GM19240 (cell line): Measurements from ENCODE around the gene GOLGA3.
"Not testable (repeated sequence)": the region's sequence is repeated elsewhere in the genome, so short reads cannot be mapped to it uniquely, and the experiment has no call there.

ENCODE experiments used
- DNase-seq: peaks from one replicate; pipeline ENCODE4 v3.0.0; 2011; ENCODE audit warnings: low spot score; ENCODE audit not compliant: insufficient read length

GOLGA3 gene

DNA sequence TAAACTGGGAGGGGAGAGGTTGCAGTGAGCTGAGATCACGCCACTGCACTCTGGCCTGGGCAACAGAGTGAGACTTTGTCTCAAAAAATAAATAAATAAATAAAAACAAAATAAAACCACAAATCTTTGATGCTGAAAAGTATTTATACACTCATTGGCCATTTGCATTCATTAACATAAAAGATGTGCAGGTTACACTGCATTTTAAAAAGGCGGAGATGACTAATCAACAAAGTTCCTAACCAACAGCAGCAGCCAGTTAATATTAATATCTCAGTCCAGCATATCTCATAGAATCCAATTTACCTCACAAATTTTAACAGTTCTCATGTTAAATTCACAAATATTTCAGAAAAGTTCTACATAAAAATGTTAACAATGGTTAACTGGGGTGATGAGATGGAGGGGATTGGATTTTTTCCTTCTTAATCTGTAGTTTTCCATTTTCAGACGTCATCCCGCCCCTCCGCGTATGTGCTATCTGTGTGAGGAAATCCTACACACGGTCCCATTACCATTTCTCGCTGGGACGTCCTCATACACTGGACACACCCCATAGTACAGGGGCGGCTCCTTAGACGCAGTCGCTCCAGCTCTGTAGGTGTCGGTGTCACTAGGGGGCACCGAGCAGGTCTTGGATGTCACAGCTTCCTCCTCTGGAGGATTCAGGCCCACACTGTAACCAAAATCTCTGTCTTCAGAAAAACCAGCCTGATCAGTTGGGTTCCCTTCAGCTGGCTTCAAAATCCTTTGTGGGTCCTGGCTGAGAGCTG lies 74.3 kb downstream of the GOLGA3 start:
- no peak for DNase-seq

DNA sequence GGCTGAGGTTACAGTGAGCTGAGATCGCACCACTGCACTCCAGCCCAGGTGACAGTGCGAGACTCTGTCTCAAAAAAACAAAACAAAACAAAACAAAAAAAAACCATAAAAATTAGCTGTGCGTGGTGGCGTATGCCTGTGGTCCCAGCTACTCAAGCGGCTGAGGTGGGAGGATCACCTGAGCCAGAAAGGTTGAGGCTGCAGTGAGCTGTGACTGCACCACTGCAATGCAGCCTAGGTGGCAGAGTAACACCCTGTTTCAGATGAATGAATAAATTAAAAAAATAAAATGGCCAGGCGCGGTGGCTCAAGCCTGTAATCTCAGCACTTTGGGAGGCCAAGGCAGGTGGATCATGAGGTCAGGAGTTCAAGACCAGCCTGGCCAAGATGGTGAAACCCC lies 75.0 kb downstream of the GOLGA3 start:
- not testable (repeated sequence) for DNase-seq

DNA sequence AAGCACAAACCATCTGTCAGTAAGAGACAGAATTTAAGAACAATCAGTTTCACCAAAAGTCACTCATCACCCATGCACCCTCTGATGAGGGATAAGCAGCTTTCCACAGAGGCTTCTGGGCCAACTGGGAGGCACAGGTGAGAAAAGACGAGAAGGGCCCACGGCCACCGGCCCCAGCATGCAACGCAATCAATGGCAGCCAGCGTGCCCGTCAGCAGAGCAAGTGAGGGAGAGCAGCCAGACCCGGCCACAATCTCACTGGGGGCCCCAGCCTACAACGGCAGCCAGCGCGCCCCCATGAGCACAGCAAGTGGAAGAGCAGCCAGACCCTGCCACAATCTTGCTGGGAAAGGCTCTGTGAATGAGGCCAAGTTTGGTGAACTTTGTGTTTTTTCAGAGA lies 80.3 kb downstream of the GOLGA3 start:
- no peak for DNase-seq

DNA sequence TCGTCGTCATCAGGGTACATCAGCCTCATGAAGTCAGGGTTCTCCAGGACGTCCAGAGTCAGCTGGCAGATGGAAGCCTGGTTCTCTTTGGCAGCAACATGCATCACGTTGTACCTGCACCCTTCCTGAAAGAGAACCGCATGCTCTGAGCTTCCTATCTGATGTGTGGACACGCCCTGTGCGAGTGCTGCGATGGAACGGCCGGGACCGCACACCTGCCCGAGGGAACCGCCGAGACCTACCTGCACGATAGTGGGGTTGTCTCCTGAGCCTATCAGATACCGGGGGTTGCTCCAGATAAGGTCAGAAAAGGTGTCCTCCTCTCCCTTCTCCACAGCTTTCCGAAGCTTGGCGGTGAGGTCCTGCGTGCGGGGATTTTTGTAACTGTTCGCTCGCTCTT lies 80.8 kb downstream of the GOLGA3 start:
- no peak for DNase-seq

DNA sequence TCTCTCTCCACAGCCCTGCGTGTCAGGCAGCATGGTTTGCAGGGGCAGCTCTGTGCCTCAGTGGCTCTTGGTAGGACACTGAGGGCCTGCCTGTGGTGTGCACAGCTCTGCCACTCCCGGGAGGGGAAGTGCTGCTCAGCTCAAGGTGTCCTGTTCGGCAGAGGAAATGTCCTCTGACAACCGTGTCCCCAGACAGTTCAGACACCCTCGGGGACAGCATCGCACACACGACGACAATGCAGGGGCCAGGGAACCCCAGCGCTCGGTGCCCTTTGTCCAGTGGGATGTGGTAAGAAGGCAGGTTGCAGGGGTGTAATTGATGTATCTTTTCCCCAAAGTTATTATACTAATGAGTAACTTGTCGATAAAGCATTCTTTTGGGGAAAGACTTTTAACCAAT lies 81.3 kb downstream of the GOLGA3 start:
- no peak for DNase-seq

DNA sequence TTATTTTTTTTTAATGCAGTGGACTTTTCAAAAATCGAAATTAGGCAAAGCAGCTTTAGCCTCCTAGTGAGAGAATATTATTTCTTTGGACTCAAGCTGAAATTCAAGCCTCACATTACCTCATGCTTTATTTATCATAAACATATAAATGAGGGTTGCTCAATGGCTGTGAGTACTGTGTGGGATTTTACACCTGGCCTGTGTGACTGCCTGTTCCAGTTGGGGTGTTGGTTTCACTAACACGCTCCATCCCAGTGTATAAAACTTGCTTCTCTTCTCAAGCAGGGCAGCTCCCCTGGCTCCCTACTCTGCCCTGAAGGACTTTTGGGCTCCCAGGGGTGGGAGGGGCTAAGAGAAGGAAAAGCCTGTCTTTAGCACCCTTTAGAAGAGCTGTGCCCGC lies 82.1 kb downstream of the GOLGA3 start:
- DNase-seq: no peak

DNA sequence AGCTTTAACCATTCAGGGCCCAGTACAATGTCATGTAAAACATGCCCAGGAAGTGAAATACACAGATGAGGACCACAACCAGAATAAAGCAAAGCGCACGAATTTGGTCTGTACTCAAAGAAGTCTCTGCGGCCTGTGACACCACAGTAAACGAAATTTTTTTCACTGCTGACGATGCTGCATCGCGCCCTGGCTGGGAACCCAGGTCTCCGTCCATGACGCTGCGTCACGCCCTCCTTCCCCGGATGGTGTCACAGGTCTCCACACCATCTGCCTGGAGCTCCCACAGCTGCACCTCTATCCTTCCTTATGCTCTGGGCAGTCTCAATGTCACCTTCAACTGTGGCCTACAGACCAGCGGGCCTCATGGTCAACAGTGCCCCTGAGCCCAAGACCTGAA lies 84.8 kb downstream of the GOLGA3 start:
- no peak for DNase-seq

DNA sequence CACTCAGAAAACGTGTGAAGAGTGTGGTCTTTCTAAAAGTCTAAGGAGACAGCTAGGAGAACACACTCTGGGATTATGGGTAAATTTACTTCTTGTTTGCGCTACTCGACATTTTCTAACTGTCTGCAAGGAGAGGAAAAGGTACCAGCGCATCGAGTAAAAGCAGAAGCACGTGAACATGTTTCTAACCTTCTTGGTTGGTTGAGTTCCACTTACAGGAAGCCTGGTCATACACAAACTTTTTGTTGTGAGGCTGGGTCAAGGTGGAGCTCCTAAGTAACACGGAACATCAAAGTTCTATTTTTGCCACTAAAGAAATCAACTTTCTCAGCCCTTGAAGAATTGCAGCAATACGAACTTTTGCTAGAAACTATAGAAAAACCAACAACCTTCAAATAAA lies 87.0 kb downstream of the GOLGA3 start:
- no peak for DNase-seq

DNA sequence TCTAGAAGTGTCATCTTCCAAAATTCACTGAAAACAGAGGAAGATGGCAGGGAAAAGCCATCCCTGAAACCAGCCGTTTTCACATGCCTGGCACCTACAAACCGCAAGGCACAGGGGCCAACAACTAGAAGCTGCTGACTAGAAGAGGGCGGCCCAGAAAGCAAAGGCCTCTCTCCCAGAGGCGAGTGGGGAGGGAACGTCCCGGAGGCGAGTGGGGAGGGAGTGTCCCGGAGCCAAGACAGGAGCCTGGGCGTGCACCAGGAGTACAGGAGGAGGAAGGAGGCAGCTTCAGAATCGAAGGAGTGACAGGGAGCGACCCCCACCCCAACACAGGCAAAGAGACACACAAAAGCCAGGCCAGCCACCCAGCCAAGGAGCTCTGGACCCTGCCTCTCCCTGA lies 88.0 kb downstream of the GOLGA3 start:
- DNase-seq: no peak

DNA sequence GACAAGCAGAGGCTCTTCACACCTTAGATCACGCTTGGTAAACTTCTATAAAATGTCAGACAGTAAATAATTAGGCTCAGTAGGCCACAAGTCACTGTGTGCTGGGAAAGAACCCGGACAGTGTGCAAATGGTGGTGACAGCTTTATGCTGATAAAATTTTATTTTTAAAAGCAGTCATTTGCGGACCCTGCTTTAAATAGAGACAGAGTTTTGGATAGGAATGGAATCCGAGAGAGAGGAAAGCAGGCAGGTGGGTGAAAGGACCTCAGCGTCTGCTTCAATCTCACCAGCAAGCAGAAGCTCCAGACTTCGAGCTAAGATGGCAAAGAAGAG lies 88.4 kb downstream of the GOLGA3 start:
- DNase-seq: no peak

DNA sequence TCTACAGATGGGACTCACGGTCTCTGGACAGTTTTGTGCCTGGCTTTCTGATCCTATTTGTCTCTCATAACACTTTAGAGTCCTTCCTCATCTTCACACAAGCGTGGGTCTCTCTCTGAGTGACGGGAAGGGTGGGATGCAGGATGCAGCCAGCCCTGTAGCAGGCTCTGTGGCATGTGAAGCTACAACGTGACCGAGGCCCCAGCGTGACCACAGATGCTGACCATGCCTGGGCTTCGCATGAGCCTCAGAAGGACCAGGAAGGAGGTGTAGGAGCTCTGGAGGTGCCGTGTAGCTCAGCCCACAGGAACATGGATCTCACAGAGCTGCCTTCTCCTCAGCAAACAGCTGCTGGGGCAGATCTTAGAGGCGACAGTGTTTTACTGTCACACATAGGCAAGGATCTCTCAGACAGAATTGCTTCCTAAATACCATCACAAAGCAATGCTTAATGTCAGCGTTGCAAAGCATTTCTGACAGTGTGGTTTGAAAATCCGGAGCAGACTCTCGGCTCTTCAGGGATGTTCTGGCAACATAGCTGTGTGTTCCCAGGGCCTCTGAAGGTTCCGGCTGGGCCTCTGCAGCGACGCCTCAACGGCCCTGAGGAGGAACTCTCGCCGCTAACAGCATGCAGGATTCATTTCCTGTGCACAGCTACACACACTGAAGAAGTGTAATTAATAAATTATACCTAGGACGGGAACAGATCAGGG lies 88.9 kb downstream of the GOLGA3 start:
- no peak for DNase-seq

DNA sequence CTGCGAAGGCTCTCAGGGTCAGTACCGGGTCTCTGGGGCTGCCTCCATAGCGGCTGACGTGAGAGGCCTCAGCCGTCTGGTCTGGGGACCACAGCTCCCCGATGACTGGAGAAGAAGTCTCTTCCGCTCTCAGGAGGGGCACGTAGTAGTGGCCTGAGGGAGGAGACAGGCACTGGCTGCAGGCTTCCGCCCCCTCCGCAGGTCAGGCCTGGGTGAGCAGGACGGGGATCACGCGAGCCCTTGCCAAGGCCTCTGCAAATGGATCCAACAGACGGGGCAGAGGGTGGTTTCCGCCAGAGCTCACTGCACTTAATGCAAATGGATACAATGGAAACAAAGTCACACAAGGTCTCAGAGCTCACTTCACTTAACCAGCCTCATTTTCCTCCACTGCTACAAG lies 91.8 kb downstream of the GOLGA3 start:
- no peak for DNase-seq

DNA sequence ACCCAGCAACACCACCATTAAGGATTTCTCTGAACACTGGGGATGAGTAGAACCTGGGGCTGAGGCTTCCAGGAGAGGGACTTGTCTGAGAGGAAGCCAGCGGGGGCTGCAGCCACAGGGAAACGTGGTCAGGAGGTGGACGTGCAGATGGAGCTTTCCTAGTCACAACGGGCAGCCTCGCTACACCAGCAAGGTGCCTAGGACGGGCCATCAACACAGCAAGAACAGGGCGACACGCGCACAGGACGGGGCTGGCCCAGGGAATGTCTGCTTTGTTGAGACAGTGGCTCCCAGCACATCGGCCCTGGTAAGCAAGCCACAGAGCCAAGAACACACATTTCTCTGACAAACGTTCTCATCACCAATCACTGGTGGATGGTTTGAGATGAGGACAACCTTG lies 92.3 kb downstream of the GOLGA3 start:
- DNase-seq: no peak

DNA sequence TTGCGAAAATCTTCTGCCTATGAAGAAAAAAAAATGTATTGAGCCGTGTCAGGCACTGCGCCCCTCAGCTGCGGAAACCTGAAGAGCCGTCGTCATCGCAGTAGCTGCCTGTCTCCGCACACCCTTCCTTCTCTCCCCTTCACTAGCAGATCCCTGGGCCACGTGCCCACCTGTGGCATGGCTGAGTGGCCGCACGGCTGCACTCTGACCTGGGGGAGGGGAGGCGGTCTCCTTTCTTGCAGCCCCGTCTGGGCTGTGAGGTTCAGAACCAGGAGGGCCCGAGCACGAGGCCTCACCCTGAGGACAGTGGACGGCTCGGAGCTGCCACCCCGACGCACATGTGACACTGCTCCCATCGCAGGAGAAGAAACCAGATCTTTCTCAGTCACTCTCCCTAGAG lies 93.2 kb downstream of the GOLGA3 start:
- DNase-seq: no peak

DNA sequence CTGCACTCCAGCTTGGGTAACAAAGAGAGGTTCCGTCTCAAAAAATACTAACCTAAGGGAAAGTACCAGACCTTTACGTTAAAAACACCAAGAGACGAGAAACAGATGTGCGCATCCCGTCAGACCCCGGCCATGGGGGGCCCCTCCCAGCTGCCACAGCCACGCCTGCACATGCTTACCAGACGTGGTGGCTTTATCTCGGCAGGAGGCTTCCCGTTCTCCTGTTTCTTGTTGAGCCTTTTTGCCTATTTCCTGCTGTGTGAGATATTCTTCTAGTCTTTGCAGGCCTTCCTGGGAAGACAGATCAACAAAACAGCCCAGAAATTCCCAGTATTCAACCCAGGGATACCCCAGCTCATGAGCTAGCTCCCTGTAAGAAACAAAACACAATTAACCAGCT lies 94.5 kb downstream of the GOLGA3 start:
- DNase-seq: no peak

DNA sequence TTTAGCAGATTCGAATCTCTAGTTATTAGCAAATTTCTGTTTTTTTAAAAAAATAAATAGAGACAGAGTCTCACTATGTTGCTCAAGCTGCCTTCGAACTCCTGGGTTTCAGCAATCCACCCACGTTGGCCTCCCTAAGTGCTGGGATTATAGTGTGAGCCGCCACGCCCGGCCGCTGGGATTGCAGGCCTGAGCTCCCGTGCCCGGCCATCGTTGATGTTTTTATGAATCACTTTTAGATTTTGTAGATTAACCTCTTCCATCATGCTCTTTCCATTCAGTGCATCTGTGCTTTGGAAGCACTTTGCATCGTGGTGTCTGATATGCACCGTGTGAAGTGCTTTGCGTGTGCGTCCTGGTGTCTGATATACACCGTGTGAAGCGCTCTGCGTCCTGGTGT lies 97.1 kb downstream of the GOLGA3 start:
- no peak for DNase-seq

DNA sequence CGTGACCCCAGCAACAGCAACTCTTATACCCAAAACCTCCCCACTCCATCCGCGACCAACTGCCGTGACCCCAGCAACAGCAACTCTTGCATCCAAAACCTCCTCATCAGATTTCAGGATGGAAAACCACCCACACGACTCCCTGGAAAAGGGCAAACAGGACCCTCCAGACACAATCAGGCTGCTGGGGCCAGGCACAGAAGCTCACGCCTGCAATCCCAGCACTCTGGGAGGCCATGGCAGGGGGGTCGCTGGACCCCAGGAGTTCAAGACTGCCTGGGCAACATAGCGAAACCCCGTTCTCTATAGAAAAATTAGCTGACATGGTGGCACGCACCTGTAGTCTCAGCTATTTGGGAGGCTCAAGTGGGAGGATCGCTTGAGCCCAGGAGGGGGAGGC lies 98.3 kb downstream of the GOLGA3 start:
- no peak for DNase-seq

DNA sequence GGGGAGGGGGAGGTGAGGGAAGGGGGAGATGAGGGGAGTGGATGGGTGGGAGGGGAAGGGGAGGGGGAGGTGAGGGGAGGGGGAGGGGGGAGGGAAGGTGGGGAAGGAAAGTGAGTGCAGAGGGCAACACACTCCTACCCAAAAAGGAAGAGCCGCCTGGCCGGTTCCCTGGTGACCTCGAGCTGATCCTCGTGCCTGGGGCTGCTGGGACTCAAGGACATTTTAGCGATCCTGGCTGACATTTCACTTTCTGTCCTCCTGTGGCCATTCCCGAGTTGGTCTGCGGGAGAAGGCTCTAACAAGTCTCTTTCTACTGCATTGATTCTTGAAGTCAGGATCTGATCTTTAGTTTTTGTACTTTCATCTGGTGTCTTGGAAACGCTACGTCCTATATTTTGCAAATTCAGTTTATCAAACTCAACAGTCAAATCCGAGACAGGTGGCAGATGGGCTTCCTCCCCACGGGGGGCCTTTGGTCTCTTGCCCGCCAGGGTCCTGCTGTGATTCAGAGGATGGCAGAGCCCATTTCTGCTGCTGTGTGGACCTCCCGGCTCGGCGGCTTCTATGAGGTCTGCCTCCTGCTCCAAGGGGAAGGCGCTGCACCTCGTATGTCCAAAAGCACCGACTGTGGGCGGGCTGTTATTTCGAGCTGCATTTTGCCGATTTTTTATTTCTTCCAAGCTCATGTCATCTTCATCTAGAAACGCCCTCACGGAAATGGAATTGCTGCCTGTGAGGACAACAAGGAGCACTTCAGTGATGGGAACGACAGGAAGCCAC lies 98.9 kb downstream of the GOLGA3 start:
- no peak for DNase-seq

DNA sequence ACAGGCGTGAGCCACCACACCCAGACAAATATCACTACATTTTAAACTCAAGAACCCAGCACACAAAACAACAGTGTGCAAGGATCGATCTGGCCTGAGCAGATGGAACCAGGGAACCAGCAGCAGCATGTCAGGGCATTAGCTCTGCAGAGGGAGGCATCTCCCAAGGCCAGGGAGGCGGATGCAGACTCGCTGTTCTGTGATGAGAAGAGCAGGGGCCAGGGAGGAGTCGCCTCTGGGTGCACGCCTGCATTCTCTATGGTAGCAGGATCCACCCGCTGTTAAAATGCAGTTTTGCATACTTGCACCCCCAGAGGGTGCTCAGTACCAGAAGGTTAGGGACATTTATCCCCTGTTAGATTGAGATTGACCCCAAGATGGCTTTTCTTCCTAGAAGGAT lies 100.2 kb downstream of the GOLGA3 start:
- DNase-seq: no peak

DNA sequence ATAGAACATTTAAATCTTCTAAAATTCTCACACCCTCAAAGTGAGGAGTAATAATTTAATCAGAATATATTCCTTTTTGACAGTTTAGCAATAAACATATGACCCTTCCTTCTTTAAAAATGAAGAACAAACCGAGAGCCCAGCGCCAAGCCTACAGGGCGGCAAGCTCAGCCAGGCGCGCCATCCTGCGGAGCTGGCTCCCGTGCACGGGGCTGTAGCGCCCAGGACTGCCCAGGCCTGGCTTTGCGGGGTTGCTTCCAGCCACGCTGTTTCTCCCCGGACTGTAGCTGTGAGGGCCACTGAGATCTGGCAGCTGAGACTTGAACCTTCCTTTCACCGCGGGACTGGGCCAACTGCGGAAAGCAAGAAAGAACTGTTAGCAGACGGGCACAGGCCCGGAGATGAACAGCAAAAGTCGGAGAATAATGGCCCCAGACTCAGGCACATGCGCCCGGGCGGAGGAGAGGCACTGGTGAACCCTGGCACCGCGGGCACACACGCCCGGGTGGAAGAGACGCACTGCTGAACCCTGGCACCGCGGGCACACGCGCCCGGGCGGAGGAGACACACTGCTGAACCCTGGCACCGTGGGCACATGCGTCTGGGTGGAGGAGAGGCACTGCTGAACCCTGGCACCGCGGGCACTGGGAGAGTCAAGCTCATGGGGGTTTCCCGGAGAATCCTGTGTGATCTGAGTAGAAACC lies 101.4 kb downstream of the GOLGA3 start:
- DNase-seq: no peak

DNA sequence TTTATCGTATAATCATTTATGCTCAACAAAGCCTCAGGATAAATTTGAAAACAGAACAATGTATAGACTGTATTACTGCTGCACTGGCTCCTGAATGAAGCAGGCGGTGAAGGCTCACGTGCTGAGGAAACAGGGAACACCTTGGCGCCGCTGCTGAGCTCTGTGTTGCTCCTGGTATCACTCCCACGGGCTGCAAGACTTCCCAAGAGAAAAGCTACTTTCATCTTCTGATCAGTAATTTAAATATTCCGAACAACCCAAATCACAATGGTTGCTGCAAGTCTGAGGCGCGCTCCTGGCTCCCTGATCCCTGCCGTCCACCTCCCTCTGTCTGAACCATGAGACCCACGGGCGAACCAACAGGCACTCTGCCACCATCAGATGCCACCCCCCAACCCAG lies 102.3 kb downstream of the GOLGA3 start:
- DNase-seq: no peak
